Activated CD8-positive, alpha-beta T cell treated with anti-CD3 and anti-CD28 coated beads, Interleukin-2, amount 10 ng/mL, durations not matched to agents 7 days and 5 days (primary cell): ENCODE results near the gene RFK. TPM values are rescaled to one million over a fixed set of nuclear protein-coding genes. Genes with fewer than 3 reads are reported as not detected.
A peak's percentile ranks its signal among the peaks of the same experiment; 100 is the strongest.
"Not testable (repeated sequence)": the region's sequence is repeated elsewhere in the genome, so short reads cannot be mapped to it uniquely, and the experiment has no call there.

ENCODE experiments used
- ATAC-seq: fragments of 150-1000 bp; cut with Tn5 transposase; one replicate; pipeline ENCODE4 v1.10.0; 2021; ENCODE audit warnings: moderate library complexity
- CTCF ChIA-PET: fragments of 350-600 bp; sonication (Branson Sonifier 250); formaldehyde crosslinking; loops from one replicate; lab custom pipeline; 2021; ENCODE audit warnings: antibody characterized with exemption; lab: Charles Lee
- POLR2A ChIA-PET: fragments of 350-600 bp; sonication (Branson Sonifier 250); formaldehyde crosslinking; loops from one replicate; lab custom pipeline; 2021; ENCODE audit warnings: antibody characterized with exemption; lab: Charles Lee
- DNase-seq: peaks from one replicate; pipeline ENCODE4 v3.0.0-alpha.2; 2020
- H3K27ac Mint-ChIP-seq: one replicate; pipeline ENCODE4 v1.8.0; 2021; ENCODE audit warnings: mild to moderate bottlenecking, mixed read lengths
- H3K27me3 Mint-ChIP-seq: one replicate; pipeline ENCODE4 v1.8.0; 2021; ENCODE audit warnings: low read depth, mixed read lengths
- H3K36me3 Mint-ChIP-seq: one replicate; pipeline ENCODE4 v1.8.0; 2021; ENCODE audit warnings: low read depth, mixed read lengths
- H3K4me1 Mint-ChIP-seq: one replicate; pipeline ENCODE4 v1.8.0; 2021; ENCODE audit warnings: low read depth, mixed read lengths
- H3K4me3 Mint-ChIP-seq: one replicate; pipeline ENCODE4 v1.8.0; 2021; ENCODE audit warnings: mild to moderate bottlenecking, mixed read lengths
- H3K9me3 Mint-ChIP-seq: one replicate; pipeline ENCODE4 v1.8.0; 2022; ENCODE audit warnings: mixed read lengths; ENCODE audit not compliant: insufficient read depth
- total RNA-seq, 2 experiments: library from RNA; stranded (reverse); gene quantifications; one replicate each; pipeline ENCODE4 v1.2.3, GENCODE V29; 2021

Gene RFK
- 10 to 100 TPM; 18.2 to 21.5 TPM for total RNA-seq

- no peaks in the 10 kb centered on the region for H3K9me3 Mint-ChIP-seq
- H3K4me3 Mint-ChIP-seq, result peak within 1 kb of the TSS; percentile 90
- H3K4me1 Mint-ChIP-seq, result peaks cover 33% of the 10 kb centered on the region
- ChIA-PET POLR2A (interaction anchor here (0.6 to 2.6 kb wide), 16 partner anchors 9 to 783 kb away, joined by 3 to 12 read pairs (median 4); partner anchors contain the start of genes GCNT1, PCSK5 and VPS13A), CTCF (interaction anchor here (0.7 to 3.7 kb wide), 32 partner anchors 8 to 1902 kb away, joined by 3 to 20 read pairs (median 4); partner anchors contain the start of genes PCSK5 and PSAT1)
- H3K27ac Mint-ChIP-seq, result peak within 1 kb of the TSS; percentile 98
- no peaks in the 10 kb centered on the region for H3K27me3 Mint-ChIP-seq
- ATAC-seq (peak; percentile 88), DNase-seq (peak; percentile 94)
- peaks cover 26% of the 10 kb centered on the region for H3K36me3 Mint-ChIP-seq
These were observed at the start of gene RFK for GRCh38 chr9:76394195-76394959. Gene RFK (minus strand): TSS chr9:76394426. CDS start chr9:76394171, 255 bp downstream.

DNA sequence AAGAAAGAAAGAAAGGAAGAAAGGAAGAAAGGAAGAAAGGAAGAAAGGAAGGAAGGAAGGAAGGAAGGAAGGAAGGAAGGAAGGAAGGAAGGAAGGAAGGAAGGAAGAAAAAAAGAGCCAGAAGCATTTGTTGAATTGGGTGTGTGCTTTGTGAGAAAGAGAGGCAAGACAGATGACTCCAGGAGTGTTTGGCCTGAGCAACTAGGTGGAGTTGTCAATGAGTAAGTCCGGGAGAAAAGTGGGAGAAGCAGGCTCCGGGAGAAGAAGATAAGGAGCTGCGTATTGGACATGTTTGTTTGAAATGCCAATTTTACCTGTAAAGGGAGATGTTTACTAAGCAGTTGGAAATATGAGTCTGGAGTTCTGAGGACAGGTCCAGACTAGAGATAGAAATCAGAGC is 49.7 kb upstream of the RFK start:
- no peak overlapping the region for H3K27ac Mint-ChIP-seq
- POLR2A ChIA-PET, result no interaction called here
- H3K27me3 Mint-ChIP-seq, result no peaks in the 10 kb centered on the region
- CTCF ChIA-PET, result interaction anchor here (1.0 to 10.1 kb wide), 2 partner anchors 19 to 214 kb away, joined by 4 to 89 read pairs; no protein-coding TSS in a partner anchor
- H3K36me3 Mint-ChIP-seq, result peaks cover 2% of the 10 kb centered on the region
- no peak for ATAC-seq
- H3K9me3 Mint-ChIP-seq, result no peaks in the 10 kb centered on the region
- H3K4me1 Mint-ChIP-seq, result peaks cover 48% of the 10 kb centered on the region
- no peak for DNase-seq
- no peak overlapping the region for H3K4me3 Mint-ChIP-seq

DNA sequence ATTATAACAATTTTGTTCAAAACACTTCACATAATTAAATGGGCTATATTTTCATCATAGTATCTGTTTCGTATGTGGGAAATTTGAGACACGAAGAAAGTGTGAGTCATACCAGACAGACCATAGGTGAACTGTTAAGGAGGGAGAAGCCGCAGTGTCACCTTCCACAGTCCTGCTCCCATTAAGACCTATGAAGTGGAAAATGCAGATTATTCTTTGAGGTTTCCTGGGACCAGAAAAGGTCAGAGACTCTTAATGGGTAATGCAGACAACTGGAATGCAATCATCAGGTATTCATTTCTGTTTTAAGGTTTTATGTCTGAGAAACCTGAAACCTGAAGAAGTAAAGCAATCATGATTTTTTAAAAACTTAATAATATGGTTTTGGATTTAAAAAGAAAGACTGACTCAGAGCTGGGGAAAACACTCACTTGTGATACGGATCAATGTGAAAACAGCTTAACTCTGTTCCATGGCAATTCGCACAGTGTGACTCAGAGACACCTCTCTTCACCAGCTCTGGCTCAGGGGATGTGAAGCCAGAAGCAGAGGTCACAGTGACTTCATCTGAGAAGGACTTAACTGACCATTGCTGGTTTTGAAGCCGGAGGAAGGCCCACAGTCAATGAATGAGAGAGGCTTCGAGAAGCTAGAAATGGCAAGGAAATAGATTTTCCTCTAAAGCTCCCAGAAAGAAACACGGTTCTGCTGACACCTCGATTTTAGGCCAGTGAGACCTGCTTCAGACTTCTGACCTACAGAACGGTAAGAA is 47.5 kb upstream of the RFK start:
- H3K9me3 Mint-ChIP-seq, result no peaks in the 10 kb centered on the region
- DNase-seq (peak; percentile 29), ATAC-seq (peak; percentile 64)
- peak overlapping the region; percentile 22 for H3K4me3 Mint-ChIP-seq
- peak overlapping the region; percentile 47 for H3K27ac Mint-ChIP-seq
- no peaks in the 10 kb centered on the region for H3K27me3 Mint-ChIP-seq
- CTCF ChIA-PET, result interaction anchor here (1.1 to 10.1 kb wide), 5 partner anchors 18 to 262 kb away, joined by 3 to 89 read pairs (median 3); no protein-coding TSS in a partner anchor
- H3K36me3 Mint-ChIP-seq, result peaks cover 2% of the 10 kb centered on the region
- POLR2A ChIA-PET, result no interaction called here
- H3K4me1 Mint-ChIP-seq, result peaks cover 50% of the 10 kb centered on the region

- peaks cover 37% of the 10 kb centered on the region for H3K4me1 Mint-ChIP-seq
- peak; percentile 24 for ATAC-seq
- DNase-seq, result no peak
- H3K27me3 Mint-ChIP-seq, result no peaks in the 10 kb centered on the region
- no peak overlapping the region for H3K4me3 Mint-ChIP-seq
- H3K36me3 Mint-ChIP-seq, result peaks cover 2% of the 10 kb centered on the region
- ChIA-PET POLR2A (interaction anchor here (0.9 to 1.0 kb wide), 2 partner anchors 34 to 45 kb away, joined by 3 read pairs; partner anchors contain the start of gene RFK), CTCF (interaction anchor here (0.6 to 2.4 kb wide), 7 partner anchors 10 to 1859 kb away, joined by 3 to 8 read pairs (median 3); partner anchors contain the start of gene RFK)
- H3K9me3 Mint-ChIP-seq, result no peaks in the 10 kb centered on the region
- no peak overlapping the region for H3K27ac Mint-ChIP-seq
These were observed 44.8 kb upstream of the RFK start for GRCh38 chr9:76438841-76439588.

GRCh38 chr9:76437017-76437699 is 42.9 kb upstream of the RFK start:
- ATAC-seq, H3K9me3 Mint-ChIP-seq, H3K36me3 Mint-ChIP-seq, H3K4me3 Mint-ChIP-seq, H3K27me3 Mint-ChIP-seq, POLR2A ChIA-PET, DNase-seq, H3K27ac Mint-ChIP-seq: not testable (repeated sequence)
- CTCF ChIA-PET, result interaction anchor here (1.8 to 2.4 kb wide), 2 partner anchors 12 to 221 kb away, joined by 4 to 8 read pairs; no protein-coding TSS in a partner anchor
- H3K4me1 Mint-ChIP-seq, result peaks cover 31% of the 10 kb centered on the region

- H3K9me3 Mint-ChIP-seq, H3K27me3 Mint-ChIP-seq, ATAC-seq, H3K4me3 Mint-ChIP-seq, DNase-seq, H3K27ac Mint-ChIP-seq, H3K36me3 Mint-ChIP-seq, POLR2A ChIA-PET: not testable (repeated sequence)
- H3K4me1 Mint-ChIP-seq, result peaks cover 15% of the 10 kb centered on the region
- CTCF ChIA-PET, result interaction anchor here (0.9 kb wide), 1 partner anchor 14 kb away, joined by 3 read pairs; no protein-coding TSS in a partner anchor
These were observed 40.7 kb upstream of the RFK start for GRCh38 chr9:76434897-76435296.

DNA sequence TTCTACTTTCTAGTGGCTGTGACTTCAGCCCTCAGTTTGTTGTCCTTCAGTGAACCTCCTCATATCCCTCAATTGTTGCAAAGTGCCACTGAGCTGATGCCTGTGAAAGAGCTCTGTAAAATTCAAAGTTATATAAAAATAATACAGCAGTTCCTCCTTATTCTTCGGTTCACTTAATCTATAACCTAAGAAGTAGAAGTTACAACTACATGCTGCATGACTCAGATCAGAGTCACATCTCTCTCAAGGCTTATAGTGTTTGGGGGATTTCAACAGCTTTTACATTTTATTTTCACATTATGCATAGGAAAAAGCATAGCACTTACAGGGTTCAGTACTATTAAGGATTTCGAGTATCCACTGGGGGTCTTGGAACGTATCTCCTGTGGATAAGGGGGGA is 39.6 kb upstream of the RFK start:
- DNase-seq (no peak), ATAC-seq (no peak)
- Mint-ChIP-seq H3K4me3 (no peak overlapping the region), H3K36me3 (no peaks in the 10 kb centered on the region), H3K4me1 (peaks cover 10% of the 10 kb centered on the region), H3K27me3 (no peaks in the 10 kb centered on the region), H3K9me3 (no peaks in the 10 kb centered on the region), H3K27ac (no peak overlapping the region)
- POLR2A ChIA-PET, result interaction anchor here (0.6 kb wide), 1 partner anchor 56 kb away, joined by 3 read pairs; no protein-coding TSS in a partner anchor
- CTCF ChIA-PET, result interaction anchor here (1.1 kb wide), 1 partner anchor 28 kb away, joined by 3 read pairs; no protein-coding TSS in a partner anchor

- Mint-ChIP-seq H3K4me3 (no peak overlapping the region), H3K9me3 (no peaks in the 10 kb centered on the region), H3K27me3 (no peaks in the 10 kb centered on the region), H3K4me1 (peaks cover 5% of the 10 kb centered on the region), H3K36me3 (no peaks in the 10 kb centered on the region), H3K27ac (no peak overlapping the region)
- POLR2A ChIA-PET, result interaction anchor here (0.6 kb wide), 1 partner anchor 55 kb away, joined by 3 read pairs; no protein-coding TSS in a partner anchor
- CTCF ChIA-PET, result interaction anchor here (1.1 kb wide), 1 partner anchor 27 kb away, joined by 3 read pairs; no protein-coding TSS in a partner anchor
- ATAC-seq (no peak), DNase-seq (no peak)
These were observed 39.2 kb upstream of the RFK start for GRCh38 chr9:76433406-76433805.

GRCh38 chr9:76431601-76432000 is 37.4 kb upstream of the RFK start:
- POLR2A ChIA-PET, result no interaction called here
- CTCF ChIA-PET, result no interaction called here
- no peaks in the 10 kb centered on the region for H3K27me3 Mint-ChIP-seq

DNA sequence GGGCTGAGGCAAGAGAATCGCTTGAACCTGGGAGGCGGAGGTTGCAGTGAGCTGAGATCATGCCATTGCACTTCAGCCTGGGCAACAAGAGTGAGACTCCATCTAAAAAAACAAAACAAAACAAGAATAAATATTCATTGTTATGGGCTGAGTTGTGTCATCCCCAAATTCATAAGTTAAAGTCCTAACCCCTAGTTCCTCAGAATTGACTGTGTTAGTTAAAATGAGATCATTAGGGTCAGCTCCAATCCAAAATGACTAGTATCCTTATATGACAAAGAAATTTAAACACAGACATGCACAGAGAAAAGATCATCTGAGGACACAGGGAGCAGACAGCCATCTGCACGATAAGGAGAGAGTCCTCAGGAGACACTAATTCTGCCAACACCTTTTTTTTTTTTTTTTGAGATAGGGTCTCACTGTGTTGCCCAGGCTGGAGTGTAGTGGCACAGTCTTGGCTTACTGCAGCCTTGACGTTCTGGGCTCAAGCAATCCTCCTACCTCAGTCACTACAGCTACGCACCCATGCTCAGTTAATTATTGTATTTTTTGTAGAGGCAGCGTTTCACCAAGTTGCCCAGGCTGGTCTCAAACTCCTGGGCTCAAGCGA is 32.7 kb upstream of the RFK start:
- POLR2A ChIA-PET, result interaction anchor here (1.1 kb wide), 1 partner anchor 33 kb away, joined by 4 read pairs; the partner anchor contains the start of gene RFK
- ATAC-seq (no peak), DNase-seq (no peak)
- Mint-ChIP-seq H3K9me3 (no peaks in the 10 kb centered on the region), H3K27ac (no peak overlapping the region), H3K4me1 (peaks cover 15% of the 10 kb centered on the region), H3K36me3 (no peaks in the 10 kb centered on the region), H3K4me3 (no peak overlapping the region), H3K27me3 (no peaks in the 10 kb centered on the region)
- CTCF ChIA-PET, result no interaction called here

More at GRCh38 chr9:76431601-76432000, 37.4 kb upstream of the RFK start:
- no peaks in the 10 kb centered on the region for H3K4me1 Mint-ChIP-seq
- ATAC-seq (no peak), DNase-seq (no peak)
- H3K36me3 Mint-ChIP-seq, result no peaks in the 10 kb centered on the region
- no peaks in the 10 kb centered on the region for H3K9me3 Mint-ChIP-seq
- no peak overlapping the region for H3K27ac Mint-ChIP-seq
- H3K4me3 Mint-ChIP-seq, result no peak overlapping the region
